ENCODE measurements around the gene GTF2A1L.
"Not testable (repeated sequence)": the region's sequence is repeated elsewhere in the genome, so short reads cannot be mapped to it uniquely, and the experiment has no call there.

- TF ChIP-seq POLR2A (IDR thresholded peaks at IDR 0.05); CTCF (IDR thresholded peaks at IDR 0.05 in 4 of 5, conservative IDR thresholded peaks at IDR 0.05 in 1 of 5): not testable (repeated sequence)
Measured at GRCh38 chr2:48596751-48597150, 20.9 kb upstream of the GTF2A1L start.

Measured in gastrocnemius medialis (tissue), 4 donors.